ENCODE measurements around the gene P2RX3. TPM values are rescaled to one million over a fixed set of nuclear protein-coding genes. Genes with fewer than 3 reads are reported as not detected.

The P2RX3 gene
- total and polyA plus RNA-seq, 10 of the 15 experiments (the other 5 are each of a cell fraction or from before 2014, with no cell fraction given), result 0.05 to 0.12 TPM; not detected in 8

DNA sequence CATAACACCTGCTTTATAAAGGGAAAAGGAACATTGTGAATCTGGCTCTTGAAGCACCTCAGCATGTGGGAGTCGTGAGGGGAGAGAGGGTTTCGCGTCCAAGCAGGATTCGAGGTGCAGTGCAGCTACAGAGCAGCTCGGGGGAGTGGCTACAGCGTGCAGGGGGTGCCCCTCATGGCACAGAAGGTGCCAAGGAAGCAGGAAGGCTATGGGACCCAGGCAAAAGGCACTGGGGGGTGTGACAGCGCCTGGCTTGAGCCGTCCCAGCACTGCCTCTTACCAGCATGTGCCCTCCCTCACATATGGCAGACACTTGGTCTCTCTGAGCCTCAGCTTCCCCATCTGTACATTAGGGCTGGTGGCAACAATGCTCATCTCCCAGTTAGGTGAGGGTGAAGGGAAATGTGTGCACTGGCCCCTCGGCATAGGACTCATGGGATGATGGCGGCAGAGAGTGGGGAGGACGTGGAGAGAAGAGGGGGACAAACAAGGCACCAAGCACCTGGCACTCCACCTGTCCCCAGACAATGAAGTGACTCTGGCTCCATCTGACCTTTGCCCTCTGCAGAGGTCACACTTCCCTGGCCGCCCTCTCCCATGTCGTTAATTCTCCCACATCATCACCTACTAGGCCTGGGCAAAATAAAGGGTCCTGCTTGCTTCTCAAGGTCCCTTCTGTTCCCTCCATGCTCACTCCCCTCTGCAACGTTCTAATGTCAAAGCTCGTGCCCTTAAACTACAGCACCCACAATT, 23.8 kb upstream of the P2RX3 start:
- H2AFZ ChIP-seq (ENCODE audit: control insufficient read depth, low read depth, low read length), result no peak overlapping the region
- intact Hi-C loops (cut with micrococcal nuclease; ENCODE audit: unreplicated experiment) (no loop called here), in situ Hi-C loops (cut with MboI) (no loop called here)
- no peak overlapping the region for H3K27ac ChIP-seq (ENCODE audit: control insufficient read depth, insufficient read depth)
- H3K9ac ChIP-seq (ENCODE audit: control insufficient read depth, insufficient read depth, low read length), result no peak overlapping the region
- POLR2A ChIA-PET, result interaction anchor here (0.7 kb wide), 1 partner anchor 11 kb away, joined by 3 read pairs; the partner anchor contains the start of gene TNKS1BP1
- SMC1A ChIA-PET (ENCODE audit: uncharacterized antibody, unreplicated experiment), result interaction anchor here (1.3 kb wide), 1 partner anchor 8 kb away, joined by 3 read pairs; no protein-coding TSS in a partner anchor
- no TSS peak for BruUV-seq (replicated peaks)
- RAD21 ChIA-PET (ENCODE audit: unreplicated experiment), result no interaction called here
- no peaks in the 10 kb centered on the region for H3K27me3 ChIP-seq (replicated peaks in 1 of 2; ENCODE audit: control insufficient read depth in 2 of 2, insufficient read depth in 2 of 2, low read length in 1 of 2)
- no peak overlapping the region for H3K4me3 ChIP-seq
- no peak for FAIRE-seq
- ATAC-seq, result no peak
- no peaks in the 10 kb centered on the region for H3K9me3 ChIP-seq (replicated peaks; ENCODE audit: control insufficient read depth, insufficient read depth, low read length)
- DNase-seq (ENCODE audit: low read depth, low spot score), result no peak
- peaks cover 1 to 2% of the 10 kb centered on the region in 2 experiments; a peak in 2 of 4 replicates for H3K36me3 ChIP-seq (ENCODE audit: control insufficient read depth in 2 of 2, insufficient read depth in 2 of 2, low read length in 1 of 2)
- CTCF ChIA-PET, result no interaction called here
- TF ChIP-seq FOXM1 (IDR thresholded peaks at IDR 0.05; ENCODE audit: low read depth, low read length) (no peak), EGR1 (IDR thresholded peaks at IDR 0.05; ENCODE audit: borderline replicate concordance in 1 of 2, low read depth in 2 of 2, low read length in 2 of 2) (no peak), POLR2AphosphoS2 (IDR thresholded peaks at IDR 0.05; ENCODE audit: low read depth, low read length) (no peak), NR2F1 (conservative IDR thresholded peaks at IDR 0.05) (peak; percentile 39; the same call in 1 of the 2 replicates)
- TF ChIP-seq, protein P1, sequence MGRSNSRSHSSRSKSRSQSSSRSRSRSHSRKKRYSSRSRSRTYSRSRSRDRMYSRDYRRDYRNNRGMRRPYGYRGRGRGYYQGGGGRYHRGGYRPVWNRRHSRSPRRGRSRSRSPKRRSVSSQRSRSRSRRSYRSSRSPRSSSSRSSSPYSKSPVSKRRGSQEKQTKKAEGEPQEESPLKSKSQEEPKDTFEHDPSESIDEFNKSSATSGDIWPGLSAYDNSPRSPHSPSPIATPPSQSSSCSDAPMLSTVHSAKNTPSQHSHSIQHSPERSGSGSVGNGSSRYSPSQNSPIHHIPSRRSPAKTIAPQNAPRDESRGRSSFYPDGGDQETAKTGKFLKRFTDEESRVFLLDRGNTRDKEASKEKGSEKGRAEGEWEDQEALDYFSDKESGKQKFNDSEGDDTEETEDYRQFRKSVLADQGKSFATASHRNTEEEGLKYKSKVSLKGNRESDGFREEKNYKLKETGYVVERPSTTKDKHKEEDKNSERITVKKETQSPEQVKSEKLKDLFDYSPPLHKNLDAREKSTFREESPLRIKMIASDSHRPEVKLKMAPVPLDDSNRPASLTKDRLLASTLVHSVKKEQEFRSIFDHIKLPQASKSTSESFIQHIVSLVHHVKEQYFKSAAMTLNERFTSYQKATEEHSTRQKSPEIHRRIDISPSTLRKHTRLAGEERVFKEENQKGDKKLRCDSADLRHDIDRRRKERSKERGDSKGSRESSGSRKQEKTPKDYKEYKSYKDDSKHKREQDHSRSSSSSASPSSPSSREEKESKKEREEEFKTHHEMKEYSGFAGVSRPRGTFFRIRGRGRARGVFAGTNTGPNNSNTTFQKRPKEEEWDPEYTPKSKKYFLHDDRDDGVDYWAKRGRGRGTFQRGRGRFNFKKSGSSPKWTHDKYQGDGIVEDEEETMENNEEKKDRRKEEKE (IDR thresholded peaks at IDR 0.05), result no peak
- TF ChIP-seq, protein P2, sequence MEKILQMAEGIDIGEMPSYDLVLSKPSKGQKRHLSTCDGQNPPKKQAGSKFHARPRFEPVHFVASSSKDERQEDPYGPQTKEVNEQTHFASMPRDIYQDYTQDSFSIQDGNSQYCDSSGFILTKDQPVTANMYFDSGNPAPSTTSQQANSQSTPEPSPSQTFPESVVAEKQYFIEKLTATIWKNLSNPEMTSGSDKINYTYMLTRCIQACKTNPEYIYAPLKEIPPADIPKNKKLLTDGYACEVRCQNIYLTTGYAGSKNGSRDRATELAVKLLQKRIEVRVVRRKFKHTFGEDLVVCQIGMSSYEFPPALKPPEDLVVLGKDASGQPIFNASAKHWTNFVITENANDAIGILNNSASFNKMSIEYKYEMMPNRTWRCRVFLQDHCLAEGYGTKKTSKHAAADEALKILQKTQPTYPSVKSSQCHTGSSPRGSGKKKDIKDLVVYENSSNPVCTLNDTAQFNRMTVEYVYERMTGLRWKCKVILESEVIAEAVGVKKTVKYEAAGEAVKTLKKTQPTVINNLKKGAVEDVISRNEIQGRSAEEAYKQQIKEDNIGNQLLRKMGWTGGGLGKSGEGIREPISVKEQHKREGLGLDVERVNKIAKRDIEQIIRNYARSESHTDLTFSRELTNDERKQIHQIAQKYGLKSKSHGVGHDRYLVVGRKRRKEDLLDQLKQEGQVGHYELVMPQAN (conservative IDR thresholded peaks at IDR 0.05), result no peak
- WGBS (ENCODE audit: insufficient coverage, insufficient replicate concordance, low lambda C conversion rate, missing lambda C conversion rate), result 73% methylated on average over 15 of the region's 15 CpGs
- no peak overlapping the region for H3K4me2 ChIP-seq (ENCODE audit: control insufficient read depth, insufficient read depth)
- H3K4me1 ChIP-seq (ENCODE audit: control insufficient read depth, insufficient read depth, low read length), result peaks cover 3% of the 10 kb centered on the region
- no peaks in the 10 kb centered on the region for H3K79me2 ChIP-seq (ENCODE audit: control insufficient read depth, insufficient read depth, low read length)
- no peaks in the 10 kb centered on the region for H4K20me1 ChIP-seq (ENCODE audit: control insufficient read depth, insufficient read depth)
